Fibroblast of skin of back (primary cell): ENCODE measurements around the gene FLG2.
"Not testable (repeated sequence)": the region's sequence is repeated elsewhere in the genome, so short reads cannot be mapped to it uniquely, and the experiment has no call there.

Source experiments
- DNase-seq: peaks from one replicate; pipeline ENCODE4 v3.0.0-alpha.2; 2013

Gene FLG2

GRCh38 chr1:152312169-152312568 lies 47.6 kb downstream of the FLG2 start:
- not testable (repeated sequence) for DNase-seq

GRCh38 chr1:152309955-152310354 lies 49.9 kb downstream of the FLG2 start:
- DNase-seq = no peak

- DNase-seq = not testable (repeated sequence)
Observed at GRCh38 chr1:152309320-152309901, 50.4 kb downstream of the FLG2 start.

- DNase-seq = not testable (repeated sequence)
Observed at GRCh38 chr1:152308758-152309157, 51.0 kb downstream of the FLG2 start.

GRCh38 chr1:152307970-152308369 lies 51.8 kb downstream of the FLG2 start:
- not testable (repeated sequence) for DNase-seq

DNA sequence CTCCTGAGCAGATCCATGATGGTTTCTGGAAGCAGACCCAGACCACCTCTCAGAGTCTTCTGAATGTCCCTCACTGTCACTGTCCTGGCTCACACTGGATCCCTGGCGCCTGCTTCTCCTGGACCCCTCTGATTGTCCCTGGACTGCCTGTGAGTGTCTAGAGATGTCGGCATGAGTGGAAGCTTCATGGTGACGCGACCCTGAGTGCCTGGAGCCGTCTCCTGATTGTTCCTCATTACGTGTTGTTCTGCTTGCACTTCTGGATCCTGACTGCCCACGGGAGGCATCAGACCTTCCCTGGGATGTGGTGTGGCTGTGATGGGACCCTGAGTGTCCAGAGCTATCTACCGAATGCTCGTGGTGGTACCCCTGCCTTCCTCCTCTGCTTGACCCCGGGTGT lies 53.7 kb downstream of the FLG2 start:
- not testable (repeated sequence) for DNase-seq

DNA sequence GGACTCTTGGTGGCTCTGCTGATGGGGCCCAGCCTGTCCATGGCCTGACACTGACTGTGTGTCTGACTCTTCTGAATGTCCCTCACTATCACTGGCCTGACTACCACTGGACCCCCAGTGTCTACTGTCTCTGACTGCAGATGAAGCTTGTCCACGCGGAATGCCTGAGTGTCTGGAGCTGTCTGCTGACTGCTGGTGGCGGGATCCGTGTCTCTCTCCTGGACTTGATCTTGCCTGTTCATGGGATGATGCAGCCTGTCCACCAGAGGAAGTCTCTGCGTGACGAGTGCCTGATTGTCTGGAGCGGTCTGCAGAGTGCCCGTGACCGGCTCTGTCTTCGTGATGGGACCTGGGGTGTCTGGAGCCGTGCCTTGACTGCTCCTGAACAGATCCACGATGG lies 55.0 kb downstream of the FLG2 start:
- not testable (repeated sequence) for DNase-seq

DNA sequence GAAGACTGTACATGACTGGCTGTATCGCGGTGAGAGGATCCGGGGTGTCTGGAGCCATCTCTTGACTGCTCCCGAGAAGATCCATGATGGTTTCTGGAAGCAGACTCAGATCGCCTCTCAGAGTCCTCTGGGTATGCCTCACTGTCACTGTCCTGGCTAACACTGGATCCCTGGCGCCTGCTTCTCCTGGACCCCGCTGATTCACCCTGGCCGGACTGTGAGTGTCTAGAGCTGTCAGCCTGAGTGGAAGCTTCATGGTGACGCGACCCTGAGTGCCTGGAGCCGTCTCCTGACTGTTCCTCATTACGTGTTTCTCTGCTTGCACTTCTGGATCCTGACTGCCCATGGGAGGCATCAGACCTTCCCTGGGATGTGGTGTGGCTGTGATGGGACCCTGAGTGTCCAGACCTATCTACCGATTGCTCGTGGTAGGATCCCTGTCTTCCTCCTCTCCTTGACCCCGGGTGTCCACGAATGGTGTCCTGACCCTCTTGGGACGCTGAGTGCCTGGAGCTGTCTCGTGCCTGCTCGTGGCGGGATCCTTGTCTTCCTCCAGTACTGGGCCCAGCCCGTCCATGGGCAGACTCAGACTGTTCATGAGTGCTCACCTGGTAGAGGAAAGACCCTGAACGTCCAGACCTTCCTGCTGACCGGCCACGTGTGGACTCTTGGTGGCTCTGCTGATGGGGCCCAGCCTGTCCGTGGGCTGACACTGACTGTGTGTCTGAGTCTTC lies 56.5 kb downstream of the FLG2 start:
- not testable (repeated sequence) for DNase-seq
